Measurements from ENCODE around the gene P2RX3.
A peak's percentile ranks its signal among the peaks of the same experiment; 100 is the strongest.
"Not testable (repeated sequence)": the region's sequence is repeated elsewhere in the genome, so short reads cannot be mapped to it uniquely, and the experiment has no call there.

Gene P2RX3

DNA sequence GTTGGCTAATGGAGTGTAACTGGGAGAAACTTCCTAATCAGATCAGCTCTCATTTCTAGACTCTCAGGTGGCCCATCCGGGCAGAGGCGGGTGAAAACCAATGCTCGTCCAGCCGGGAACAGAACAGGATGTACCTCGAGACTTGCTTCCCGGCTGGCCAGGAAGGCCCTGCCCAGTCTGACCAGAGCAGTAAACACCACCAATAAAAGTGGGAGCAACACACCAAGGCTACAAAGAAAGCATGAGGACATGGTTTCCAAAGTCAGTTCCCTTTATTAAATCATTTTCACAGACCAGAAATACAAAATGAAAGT, 12.5 kb upstream of the P2RX3 start:
- no peak for DNase-seq

DNA sequence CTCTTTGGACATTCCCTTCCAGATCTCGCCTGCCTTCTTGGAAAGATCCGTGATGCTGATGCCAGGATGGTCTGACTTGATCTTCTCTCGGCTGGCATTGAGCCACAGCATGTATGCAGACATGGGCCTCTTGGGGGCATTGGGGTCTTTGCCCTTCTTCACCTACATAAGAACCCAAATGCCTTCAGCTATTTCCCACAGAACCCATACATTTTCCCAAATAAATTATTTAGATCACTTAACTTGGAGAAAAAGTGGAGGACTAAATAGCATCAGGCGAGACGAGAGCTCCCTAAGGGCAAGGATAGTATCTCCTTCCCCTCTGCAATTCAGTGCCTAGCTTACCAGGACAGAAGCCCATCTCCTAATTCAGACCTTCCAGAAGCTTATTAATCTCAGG, 10.4 kb upstream of the P2RX3 start:
- no peak for DNase-seq

DNA sequence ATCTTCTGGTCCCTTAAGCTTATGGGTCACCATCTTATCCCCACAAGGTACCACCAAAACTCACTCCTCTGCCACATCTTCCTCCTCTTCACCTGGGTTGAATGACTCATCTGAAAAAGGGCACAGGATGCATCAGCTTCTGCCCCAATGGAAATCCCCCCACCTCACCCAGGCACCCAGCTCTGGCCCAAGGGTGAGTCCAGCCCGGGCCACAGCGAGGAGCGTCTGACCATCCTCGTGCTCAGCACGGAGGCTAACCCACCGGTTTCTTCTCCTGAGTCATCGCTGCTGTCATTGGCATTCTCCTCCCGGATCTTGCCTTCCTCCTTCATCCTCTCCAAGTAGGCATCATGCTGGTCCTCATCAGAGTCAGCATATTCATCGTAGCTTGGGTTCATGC, 8.1 kb upstream of the P2RX3 start:
- no peak for DNase-seq

DNA sequence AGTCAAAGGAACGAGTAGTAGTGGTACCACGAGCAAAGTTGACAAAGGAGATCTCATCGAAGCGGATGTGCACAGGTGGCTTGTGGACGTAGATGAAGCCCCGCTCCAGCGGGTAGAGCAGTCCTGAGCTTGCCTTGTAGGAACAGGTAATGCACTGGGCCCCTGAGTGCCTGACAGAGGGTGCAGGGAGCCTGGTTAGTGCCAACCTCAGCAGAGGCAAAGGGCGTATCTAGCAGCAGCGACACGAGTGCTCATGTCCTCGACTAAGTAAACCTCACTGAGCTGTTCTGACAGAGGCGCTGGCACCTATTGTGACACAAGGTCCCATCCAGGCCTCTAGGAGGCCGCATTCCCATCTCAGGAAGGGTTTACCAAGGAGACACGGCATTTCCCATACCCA, 6.4 kb upstream of the P2RX3 start:
- no peak for DNase-seq

DNA sequence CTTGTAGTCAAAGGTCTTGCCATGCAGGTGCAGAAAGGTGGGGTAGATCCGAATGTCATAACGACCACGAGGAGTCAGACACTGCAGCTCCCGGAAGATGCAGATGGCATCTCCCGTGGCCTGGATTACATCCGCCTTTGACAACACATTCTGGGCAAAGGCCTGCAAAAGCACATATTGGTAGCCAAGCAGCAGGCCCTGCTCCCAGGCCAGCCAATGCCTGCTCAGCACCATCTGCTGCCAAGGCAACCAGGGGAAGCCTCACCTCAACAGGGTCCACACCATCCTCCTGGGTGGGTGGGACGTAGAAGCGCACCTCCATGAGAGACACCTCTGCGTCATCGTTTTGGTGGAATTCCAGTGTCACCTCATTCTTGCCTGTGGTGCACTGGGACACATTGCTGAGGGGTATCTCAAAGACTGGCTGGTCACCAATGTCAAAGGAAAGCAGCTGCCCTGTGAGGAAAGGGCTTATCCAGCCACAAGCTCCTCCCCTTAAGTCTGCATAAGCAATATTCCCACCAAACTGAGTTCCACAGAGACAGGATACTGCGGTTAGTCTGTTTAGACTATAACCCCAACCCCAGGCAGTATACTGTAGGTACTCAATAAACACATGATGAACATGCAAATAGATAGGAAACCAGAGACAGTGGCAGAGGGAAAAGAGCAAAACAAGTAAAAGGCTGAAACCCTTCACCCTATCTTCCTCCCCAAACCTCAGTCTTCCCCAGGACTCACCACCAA, 5.3 kb upstream of the P2RX3 start:
- no peak for DNase-seq

DNA sequence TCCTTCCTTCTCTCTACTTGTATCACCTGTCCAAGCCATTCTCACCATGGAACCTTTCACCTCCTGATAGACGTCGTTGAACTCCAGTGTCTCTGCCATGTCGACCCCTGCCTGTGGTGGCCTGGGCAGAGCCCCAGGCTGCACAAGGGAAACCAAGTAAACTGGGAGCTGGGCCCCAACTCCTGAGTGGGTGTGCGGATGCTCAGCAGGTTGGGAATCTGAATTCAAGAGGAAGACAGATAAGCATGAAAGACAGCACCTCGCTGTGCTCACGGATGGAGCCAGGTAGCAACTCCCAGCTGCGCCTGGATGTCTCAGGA, 3.2 kb upstream of the P2RX3 start:
- no peak for DNase-seq

DNA sequence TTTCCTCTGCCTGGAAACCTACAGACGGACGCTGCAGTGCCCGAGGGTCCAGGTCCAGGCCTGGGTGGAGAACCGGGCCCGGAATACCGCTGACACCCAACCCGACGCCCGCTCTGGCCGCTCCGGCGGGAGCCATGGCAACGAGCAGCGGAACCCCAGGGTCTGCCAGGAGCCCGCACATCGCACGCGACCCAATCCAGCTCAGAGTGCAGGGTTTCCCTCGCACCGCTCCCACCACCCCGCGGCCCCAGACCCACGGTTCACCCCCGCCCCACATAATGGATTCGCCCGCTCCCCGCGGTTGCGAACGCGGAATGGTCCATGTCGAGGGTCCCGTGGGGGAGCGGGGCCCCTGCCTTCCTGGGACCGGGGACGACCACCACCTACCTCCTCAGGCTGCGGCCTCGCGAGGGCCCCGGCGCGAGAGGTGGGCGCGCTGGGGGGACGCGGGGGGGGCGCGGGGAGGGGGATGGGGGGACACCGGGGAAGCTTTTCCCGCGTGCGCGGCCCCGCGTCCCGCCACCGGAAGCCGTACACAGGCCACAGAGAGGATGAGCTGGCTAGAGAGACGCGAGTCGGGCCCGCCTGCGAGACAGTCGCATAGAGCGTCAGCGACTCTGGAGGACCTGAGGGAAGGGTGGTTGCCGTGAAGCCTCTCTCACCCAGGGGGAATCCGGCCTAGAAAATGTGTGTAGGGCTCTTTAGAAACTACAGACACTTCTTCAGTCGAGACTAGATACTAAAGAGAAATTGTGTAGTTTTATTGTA, 2.6 kb upstream of the P2RX3 start, which contains the start of gene SSRP1:
TSS of gene SSRP1 (minus strand) at position 550 of the 768 bp plus-strand sequence. CDS start 771 bp downstream, outside the sequence.
- peak; percentile 78 to 89 (median 80) for DNase-seq

DNA sequence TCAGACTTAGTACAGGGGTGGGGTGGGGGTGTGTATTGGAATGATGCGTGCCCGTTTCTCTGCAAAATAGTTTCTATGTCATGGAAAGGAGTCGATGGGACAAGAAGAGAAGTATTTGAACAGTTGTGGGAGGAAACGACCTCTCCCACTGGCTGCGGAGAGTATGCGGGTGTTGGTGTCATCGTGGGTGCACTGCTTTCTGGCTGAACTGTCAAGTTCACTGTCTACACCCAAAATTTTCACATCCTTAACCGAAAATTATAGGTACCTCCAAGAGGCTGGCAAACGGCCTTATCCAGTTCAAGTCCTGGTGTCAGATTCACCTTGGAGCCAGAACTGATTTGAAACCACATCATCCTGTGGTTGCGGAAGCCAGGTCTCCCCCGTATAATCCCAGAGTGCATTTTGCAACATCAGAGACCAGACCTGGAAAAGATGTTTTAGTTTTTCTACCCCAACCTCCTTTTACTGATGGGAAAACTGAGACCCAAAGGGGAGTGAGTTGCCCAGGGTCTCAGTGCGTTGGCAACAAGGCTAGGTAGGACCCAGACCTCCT, 2.0 kb upstream of the P2RX3 start:
- peak in 1 of 6 experiments; percentile 20 for DNase-seq

DNA sequence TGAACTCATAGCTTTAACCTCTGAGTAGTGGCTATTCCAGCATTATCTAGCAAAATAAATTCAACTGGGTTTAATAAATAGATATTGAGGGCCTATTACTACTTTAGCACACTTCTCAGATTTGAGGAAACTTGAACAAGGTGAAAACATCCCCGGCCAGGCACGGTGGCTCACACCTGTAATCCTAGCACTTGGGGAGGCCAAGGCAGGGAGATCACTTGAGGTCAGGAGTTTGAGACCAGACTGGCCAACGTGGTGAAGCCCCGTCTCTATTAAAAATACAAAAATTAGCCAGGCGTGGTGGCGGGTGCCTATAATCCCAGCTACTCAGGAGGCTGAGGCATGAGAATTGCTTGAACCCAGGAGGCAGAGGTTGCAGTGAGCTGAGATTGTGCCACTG, 1.3 kb upstream of the P2RX3 start:
- not testable (repeated sequence) for DNase-seq

DNA sequence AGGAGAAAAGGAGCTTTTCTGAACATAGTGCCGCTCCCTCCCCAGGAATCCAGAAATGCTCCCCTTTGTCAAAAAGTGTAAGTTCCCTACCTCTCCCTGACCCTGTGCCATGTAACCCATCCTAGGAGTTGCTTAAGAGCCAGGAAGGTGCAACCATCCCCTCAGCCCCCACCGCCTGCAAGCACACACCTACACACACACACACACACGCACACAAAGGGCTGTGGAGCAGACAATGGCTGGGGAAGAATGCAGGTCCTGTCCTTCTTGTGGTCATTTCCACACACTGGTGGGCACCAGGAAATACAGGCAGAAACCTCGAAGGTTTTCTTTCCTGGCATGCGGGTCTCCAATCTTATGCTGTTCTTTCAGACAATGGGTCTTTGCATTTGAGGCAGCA, 1.2 kb downstream of the P2RX3 start:
- no peak for DNase-seq

DNA sequence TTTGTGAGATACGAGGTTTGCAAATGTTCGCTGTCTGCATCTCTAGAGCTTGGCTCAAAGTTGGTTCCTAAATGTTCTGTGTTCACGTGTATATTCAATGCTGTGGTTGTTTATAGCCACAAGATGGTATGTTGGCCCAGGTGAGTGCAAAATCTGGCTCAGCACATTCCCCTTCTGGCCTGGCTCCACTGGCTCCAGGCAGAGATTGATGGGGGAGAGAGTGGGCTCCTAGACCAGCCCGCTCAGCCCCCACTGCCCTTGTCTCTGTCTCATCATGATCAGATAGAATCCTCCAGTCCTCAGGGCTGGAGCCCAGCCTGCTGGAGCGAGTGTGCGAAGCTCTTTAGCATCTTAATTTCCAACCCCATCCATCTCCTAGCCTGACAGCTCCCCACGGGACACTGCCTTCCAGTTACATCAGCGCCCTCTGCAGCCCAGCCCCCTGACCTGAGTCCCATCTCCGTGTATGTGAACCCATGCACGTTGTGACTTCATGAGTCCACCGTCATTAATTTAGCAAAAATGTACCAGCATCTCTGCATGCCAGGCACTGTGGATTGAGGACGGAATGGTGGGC, 2.0 kb downstream of the P2RX3 start:
- DNase-seq = no peak

DNA sequence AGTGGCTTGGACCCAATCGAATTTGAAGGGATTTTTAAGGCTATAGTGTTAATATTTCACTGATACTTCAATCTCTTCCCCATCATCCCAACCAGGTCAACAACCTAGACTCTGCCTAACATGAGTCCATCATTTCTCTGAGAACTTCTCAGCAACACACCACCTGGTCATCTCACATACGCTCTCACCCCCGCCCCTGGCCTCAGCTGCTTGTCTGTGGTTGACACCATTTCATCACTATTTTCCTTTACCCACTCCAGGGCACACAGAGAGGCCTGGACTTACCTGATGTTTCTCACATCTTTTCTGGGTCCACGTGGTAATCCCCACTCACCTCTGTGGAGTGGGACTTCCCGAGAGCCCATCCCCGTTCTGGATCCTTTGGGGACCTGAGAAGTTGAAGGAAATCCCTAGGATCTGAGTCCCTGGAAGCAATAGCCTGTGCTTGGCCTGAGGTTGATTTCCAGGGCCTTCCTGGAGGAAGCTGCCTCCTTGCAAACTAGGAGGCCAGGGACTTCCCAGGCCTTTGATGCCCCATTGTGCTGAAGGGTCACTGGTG, 3.2 kb downstream of the P2RX3 start:
- no peak for DNase-seq

DNA sequence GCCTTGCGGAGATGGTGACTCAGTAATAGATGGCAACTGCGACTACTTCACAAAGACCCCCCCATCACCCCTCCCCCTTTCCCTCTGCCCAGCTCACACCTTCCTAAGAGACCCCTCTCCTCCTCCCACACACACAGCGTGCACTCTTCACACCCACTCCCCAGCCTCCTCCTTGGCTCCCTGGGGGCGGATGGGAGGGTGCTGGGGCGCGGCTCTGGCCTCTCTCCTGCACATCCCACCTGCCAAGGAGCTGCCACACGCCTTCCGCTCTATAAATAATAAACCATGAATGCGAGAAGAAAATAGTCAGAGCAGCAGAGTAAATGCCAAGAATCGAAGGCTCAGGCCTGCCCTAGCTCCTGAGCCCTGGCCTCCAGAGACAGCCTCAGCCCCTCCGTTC, 4.5 kb downstream of the P2RX3 start:
- no peak for DNase-seq

DNA sequence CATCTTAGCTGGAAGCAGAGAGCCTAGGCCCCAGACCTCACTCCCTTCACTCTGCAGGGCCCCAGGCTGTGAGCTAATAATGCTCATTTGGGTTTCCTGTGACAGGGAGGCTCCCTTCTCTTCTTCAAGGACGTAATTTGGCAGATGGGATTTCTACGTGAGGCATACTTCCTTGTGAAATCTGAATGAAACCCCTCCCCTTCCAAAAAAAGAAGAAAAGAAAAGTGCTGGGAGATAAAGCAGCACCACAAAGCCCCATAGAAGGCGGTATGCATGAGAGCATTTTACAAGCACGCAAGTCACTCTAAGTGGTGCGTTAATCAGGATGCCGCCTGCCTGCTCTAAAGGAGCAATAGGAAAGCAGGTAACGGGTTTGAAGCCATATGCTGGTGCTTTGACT, 5.7 kb downstream of the P2RX3 start:
- DNase-seq = no peak

DNA sequence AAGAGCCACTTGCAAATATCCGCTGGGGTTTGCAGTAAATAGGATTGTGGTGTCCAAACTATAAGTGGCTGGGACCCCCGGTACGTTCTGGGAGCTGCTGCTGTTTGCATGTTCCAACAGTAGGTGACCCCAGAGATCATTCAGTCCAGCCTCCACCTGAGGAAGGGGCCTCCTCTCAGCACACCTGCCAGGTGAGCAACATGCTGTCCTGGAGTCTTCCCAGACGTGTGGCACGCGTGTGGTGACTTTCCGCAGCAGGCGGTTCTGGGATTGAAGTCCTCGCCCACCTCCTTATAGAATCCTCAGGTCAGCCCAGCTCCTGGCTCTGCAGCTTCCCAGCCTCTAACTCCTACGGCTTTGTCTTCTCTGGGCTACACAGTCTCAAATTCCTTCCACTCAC, 6.7 kb downstream of the P2RX3 start:
- DNase-seq = no peak

DNA sequence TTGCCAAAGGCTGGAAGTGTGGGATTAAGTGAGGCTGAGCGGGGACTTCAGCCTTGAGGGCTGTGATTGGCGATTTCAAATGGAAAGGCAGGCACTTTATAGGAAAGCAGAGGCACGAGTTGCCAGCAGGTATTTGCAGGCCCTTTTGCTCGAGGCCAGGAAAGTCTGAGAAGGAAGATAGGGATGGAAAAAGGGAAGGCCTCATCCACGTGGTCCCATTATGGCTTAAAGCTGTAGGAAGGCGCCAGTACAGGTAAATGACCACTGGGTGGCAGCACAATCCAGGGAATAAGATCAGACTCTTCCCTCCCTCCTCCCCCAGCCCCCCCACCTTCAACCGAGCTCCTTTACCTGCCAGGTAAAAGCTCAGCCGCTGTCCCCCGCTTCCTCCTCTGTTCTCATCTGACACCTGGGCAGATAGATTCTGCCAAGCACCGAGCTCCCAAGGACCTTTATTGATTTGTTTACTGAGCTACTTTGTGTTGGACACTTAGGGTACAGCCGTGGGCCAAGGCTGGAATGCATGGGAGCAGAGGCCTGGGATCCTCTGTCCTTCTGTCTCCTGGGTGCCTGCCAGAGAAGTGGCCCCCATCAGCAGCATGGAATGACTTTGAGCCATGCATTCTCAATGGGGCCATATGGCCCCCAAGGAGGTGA, 7.5 kb downstream of the P2RX3 start:
- DNase-seq = peak; percentile 40 to 71 (median 66)

DNA sequence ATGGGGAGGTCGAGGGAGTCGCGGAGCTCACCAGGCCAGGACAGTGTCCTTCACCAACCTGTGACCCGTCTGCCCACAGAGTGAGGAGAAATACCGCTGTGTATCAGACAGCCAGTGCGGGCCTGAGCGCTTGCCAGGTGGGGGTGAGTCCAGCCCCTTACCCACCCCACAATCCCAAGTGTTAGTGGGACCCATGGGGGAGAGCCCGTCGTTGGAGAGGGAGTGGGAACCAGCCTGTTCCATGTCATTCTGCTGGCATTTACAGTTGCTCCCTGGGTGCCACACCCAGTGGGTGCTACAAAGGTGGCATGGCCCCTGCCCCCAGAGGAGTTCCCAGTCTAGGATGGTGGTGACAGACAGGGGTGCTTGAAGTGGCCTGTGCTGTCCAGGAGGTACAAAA, 9.2 kb downstream of the P2RX3 start:
- no peak for DNase-seq

DNA sequence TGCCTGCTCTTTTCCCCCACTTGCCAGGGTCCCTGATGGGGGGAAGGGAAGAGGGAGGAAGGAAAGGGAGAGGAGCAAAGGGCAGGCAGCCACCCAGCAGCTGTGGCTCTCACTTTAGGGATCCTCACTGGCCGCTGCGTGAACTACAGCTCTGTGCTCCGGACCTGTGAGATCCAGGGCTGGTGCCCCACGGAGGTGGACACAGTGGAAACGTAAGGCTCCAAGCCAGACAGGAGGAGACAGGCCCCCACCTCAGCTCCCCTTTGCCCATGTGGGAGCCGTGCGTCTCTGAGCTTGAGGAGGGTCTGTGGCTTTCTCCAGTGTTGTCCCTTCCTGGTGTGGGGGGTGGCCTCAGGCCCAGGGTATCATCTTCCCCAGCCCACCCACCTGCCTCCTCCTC, 9.9 kb downstream of the P2RX3 start:
- no peak for DNase-seq

DNA sequence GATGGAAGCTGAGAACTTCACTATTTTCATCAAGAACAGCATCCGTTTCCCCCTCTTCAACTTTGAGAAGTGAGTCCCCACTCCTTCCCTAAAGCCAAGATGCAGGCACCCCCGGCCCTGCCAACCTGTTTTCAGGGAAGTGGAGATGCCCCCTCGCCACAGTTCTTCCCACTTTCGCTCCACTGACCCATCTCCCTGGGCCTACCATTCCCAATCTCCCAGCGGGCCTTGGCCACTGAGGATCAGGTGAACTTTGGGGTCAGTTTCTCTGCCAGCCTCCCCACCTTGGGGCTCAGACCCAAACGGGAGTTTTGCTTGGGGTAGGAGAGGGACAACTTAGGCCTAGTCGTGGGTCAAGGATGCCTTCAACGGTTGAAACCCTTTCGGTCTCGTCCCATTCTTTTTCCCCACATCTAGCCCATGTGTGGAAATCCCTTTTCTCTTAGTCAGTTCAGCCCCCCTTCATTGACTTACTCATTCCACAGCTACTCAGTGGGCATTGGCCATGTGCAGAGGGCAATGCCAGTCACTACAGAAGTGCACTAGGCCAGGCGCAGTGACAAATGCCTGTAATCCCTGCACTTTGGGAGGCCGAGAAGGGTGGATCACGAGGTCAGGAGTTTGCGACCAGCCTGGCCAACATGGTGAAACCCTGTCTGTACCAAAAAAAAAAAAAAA, 10.6 kb downstream of the P2RX3 start:
- DNase-seq = no peak

DNA sequence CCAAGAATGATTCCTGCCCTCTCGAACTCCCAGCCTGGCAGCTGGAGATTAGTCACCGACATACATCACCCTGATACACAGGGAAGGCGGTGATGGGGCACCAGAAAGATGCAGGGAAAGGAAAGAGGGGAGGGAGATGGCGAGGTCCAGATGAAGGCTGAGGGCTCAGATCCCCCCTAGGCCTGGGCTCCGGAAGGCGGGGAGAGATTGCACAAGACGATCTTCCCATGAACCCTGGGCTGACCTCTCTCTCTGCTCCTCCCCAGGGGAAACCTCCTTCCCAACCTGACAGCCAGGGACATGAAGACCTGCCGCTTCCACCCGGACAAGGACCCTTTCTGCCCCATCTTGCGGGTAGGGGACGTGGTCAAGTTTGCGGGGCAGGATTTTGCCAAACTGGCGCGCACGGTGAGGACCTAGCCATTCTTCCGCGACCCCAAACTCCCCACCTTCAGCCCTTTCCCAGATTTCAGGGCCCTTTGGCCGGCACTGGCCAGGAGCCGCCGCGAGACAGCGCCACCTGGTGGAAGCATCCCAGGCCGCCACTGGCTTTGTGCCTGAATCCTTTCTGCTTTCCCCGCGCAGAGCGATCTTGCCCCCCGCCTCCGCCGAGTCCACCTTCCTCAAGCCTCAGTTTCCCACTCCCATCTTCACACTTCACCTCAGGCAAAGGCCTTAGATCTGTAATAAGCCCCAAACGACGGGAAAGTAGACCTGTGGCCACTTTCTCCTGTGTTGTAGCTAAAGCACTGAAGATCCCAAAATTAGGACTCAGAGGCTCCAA, 11.5 kb downstream of the P2RX3 start:
- peak in 5 of 6 experiments; percentile 25 to 50 (median 47) for DNase-seq

DNA sequence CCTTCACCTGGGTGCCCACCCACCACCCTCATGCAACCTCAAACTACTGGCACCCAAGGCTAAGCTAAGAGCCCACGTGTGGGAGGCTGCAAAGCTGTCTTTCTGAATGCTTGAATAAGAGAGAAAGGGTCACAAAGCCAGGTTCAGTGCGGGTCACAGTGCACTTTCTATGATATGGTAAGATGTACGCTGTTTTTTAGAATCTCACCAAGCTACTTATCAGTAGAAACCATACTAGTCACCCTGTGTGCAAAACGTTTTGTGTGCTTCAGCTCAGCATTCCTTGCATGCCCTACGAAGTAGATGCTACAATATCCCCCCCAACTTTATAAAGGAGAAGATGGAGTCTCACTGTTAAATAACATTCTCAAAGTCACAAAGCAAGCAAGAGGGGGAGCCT, 14.9 kb downstream of the P2RX3 start:
- DNase-seq = no peak

DNA sequence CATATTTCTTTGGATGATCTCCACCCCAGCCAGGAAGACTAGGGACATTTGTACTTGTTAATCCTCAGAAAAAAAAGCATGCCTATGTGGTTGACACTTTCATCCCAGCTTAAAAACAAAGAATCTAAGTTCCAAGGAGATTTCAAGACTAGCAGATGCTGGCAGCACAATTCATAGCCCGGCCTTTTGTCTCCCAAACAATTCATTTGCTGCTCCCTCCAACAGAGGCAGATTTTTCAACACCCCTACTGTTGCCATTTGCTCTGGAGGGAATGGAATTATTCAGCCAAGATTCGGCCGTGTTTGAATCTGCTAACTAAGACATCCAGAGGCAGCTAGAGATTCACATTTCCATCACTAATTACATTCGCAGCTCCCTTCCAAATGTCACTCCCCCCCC, 15.3 kb downstream of the P2RX3 start:
- no peak for DNase-seq
